RWPE2 (cell line): ENCODE results near the gene SETDB2.

Experiments used
- ATAC-seq: fragments of 200-7000 bp; cut with Tn5 transposase; 3 replicates; pipeline ENCODE4 v1.9.1; 2021; ENCODE audit warnings: low read depth
- DNase-seq: peaks from one replicate; pipeline ENCODE4 v3.0.0-alpha.2; 2020; ENCODE audit warnings: low spot score
- H3K27ac ChIP-seq: fragments of 450-650 bp; 2 replicates; pipeline ENCODE4 v1.5.1; 2017; ENCODE audit warnings: mild to moderate bottlenecking; ENCODE audit not compliant: poor library complexity, severe bottlenecking
- H3K27me3 ChIP-seq: fragments of 250-450 bp; sonication (Bioruptor Pico); 2 replicates; pipeline ENCODE4 v1.5.1; 2021; ENCODE audit warnings: mild to moderate bottlenecking, moderate library complexity; ENCODE audit not compliant: insufficient read depth, poor library complexity, severe bottlenecking
- H3K36me3 ChIP-seq: fragments of 250-450 bp; sonication (Bioruptor Pico); 2 replicates; pipeline ENCODE4 v1.5.1; 2020; ENCODE audit warnings: low read depth, mild to moderate bottlenecking, moderate library complexity
- H3K4me1 ChIP-seq: fragments of 250-450 bp; sonication (Bioruptor Pico); 2 replicates; pipeline ENCODE4 v1.5.1; 2021; ENCODE audit warnings: mild to moderate bottlenecking, moderate library complexity; ENCODE audit not compliant: insufficient read depth, poor library complexity, severe bottlenecking
- H3K4me3 ChIP-seq: fragments of 250-450 bp; sonication (Bioruptor Pico); 2 replicates; pipeline ENCODE4 v1.5.1; 2021; ENCODE audit warnings: mild to moderate bottlenecking, moderate library complexity; ENCODE audit not compliant: severe bottlenecking
- H3K9me3 ChIP-seq: fragments of 250-450 bp; sonication (Bioruptor Pico); 2 replicates; pipeline ENCODE4 v1.5.1; 2021; ENCODE audit warnings: mild to moderate bottlenecking, moderate library complexity; ENCODE audit not compliant: severe bottlenecking
- TF ChIP-seq, protein P1 (sequence below): fragments of 450-650 bp; IDR thresholded peaks from one replicate; pipeline ENCODE4 v1.5.1; 2017; ENCODE audit warnings: mild to moderate bottlenecking, moderate library complexity; ENCODE audit not compliant: poor library complexity, severe bottlenecking

The SETDB2 gene

DNA sequence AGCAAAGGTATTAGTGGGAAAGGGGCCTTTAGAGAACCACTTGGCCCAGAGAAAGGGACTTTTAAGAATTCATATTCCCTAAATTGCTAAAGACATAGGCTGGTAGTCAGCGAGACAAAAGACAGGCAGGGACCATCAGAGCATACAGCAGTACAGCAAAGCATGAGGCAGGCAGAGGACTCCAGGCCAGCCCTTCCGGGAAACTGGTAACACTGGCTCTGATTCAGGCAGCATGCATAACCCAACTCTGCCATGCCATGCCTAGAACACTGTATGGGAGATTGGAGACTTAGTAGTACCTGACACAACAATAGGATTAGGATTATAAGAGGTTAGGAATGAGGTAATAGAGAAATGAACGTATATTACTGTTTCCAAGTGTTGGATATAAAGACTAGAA, 35.1 kb upstream of the SETDB2 start:
- no peak for ATAC-seq
- TF ChIP-seq, protein P1, sequence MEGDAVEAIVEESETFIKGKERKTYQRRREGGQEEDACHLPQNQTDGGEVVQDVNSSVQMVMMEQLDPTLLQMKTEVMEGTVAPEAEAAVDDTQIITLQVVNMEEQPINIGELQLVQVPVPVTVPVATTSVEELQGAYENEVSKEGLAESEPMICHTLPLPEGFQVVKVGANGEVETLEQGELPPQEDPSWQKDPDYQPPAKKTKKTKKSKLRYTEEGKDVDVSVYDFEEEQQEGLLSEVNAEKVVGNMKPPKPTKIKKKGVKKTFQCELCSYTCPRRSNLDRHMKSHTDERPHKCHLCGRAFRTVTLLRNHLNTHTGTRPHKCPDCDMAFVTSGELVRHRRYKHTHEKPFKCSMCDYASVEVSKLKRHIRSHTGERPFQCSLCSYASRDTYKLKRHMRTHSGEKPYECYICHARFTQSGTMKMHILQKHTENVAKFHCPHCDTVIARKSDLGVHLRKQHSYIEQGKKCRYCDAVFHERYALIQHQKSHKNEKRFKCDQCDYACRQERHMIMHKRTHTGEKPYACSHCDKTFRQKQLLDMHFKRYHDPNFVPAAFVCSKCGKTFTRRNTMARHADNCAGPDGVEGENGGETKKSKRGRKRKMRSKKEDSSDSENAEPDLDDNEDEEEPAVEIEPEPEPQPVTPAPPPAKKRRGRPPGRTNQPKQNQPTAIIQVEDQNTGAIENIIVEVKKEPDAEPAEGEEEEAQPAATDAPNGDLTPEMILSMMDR: no peak
- Histone ChIP-seq H3K4me1 (no peaks in the 10 kb centered on the region), H3K27ac (no peak overlapping the region), H3K4me3 (no peak overlapping the region), H3K36me3 (no peaks in the 10 kb centered on the region), H3K27me3 (no peaks in the 10 kb centered on the region), H3K9me3 (no peaks in the 10 kb centered on the region)
- DNase-seq: no peak

DNA sequence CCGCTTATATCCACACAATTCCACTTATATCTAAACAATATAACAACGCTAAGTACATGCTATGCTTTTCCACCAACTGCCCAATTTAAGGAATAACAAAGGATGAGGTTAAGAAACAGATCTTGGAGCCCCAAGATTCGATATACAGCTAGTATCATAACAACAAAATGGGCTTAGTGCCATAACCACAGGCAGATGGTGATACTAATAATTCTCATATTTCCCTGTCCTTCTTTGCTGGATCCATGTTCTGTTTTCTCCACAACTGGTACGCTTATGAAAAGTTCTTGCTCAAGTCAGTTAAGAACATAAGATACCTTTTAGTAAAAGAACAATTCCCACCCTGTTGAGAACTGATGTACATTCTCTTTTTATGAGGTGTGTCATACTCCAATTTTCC, 34.1 kb upstream of the SETDB2 start:
- no peaks in the 10 kb centered on the region for H3K27me3 ChIP-seq
- ATAC-seq (no peak), DNase-seq (no peak)
- no peak overlapping the region for H3K27ac ChIP-seq
- H3K4me3 ChIP-seq: no peak overlapping the region
- no peaks in the 10 kb centered on the region for H3K36me3 ChIP-seq
- H3K9me3 ChIP-seq: no peaks in the 10 kb centered on the region
- TF ChIP-seq, protein P1: no peak
- no peaks in the 10 kb centered on the region for H3K4me1 ChIP-seq

DNA sequence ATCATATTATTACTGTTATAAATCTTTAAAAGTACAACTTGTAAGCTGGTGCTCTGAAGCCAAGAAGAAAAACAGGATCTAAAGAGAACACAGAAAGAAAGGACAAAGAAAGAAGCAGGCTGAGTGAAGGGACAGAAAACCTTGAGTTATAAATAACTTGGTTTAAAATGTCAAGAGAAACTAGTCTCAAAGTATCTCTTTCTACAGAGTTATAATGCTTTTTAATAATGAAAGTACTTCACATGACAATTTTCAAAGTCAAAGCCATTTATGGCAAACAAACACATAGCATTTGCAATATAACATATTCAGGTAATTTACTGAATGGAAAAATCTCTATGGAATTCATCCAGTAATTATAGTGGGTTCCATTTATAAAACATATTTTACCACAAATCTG, 33.6 kb upstream of the SETDB2 start:
- no peak overlapping the region for H3K4me3 ChIP-seq
- no peak overlapping the region for H3K27ac ChIP-seq
- no peak for ATAC-seq
- H3K9me3 ChIP-seq: no peaks in the 10 kb centered on the region
- no peak for DNase-seq
- TF ChIP-seq, protein P1: no peak
- H3K27me3 ChIP-seq: no peaks in the 10 kb centered on the region
- H3K36me3 ChIP-seq: no peaks in the 10 kb centered on the region
- H3K4me1 ChIP-seq: no peaks in the 10 kb centered on the region

DNA sequence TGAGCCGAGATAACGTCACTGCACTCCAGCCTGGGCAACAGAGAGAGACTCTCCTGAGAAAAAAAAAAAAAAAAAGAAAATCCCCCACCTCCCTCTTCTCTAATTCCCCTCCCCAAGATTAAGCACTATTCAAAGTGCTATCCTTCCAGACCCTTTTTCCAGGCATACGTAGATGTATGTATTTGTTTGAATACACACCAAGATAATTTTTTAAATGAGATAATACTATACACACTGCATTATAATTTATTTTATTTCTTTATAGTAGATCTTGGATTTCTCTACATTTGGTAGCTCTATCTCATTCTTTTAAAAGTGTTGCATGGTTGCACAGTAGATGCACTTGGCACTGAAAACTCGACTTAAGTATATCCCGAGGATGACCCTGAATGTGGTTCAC, 32.7 kb upstream of the SETDB2 start:
- DNase-seq (no peak), ATAC-seq (no peak)
- Histone ChIP-seq H3K27ac (no peak overlapping the region), H3K4me1 (no peaks in the 10 kb centered on the region), H3K27me3 (no peaks in the 10 kb centered on the region), H3K4me3 (no peak overlapping the region), H3K9me3 (no peaks in the 10 kb centered on the region), H3K36me3 (no peaks in the 10 kb centered on the region)
- TF ChIP-seq, protein P1: no peak

DNA sequence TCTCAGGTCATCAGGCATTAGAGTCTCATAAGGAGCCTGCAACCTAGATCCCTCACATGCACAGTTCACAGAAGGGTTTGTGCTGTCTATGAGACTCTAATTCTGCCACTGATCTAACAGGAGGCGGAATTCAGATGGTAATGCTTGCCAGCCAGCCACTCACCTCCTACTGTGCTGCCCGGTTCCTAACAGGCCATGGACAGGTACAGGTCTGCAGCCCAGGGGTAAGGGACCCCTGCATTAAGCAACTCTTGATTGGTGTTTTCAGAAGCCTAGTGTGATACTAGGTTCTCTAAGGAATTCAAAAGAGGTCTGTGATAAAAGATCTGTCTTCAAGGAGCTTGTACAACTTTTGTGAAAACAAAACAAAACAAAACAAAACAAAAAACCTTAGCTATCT, 31.3 kb upstream of the SETDB2 start:
- no peaks in the 10 kb centered on the region for H3K27me3 ChIP-seq
- TF ChIP-seq, protein P1: no peak
- DNase-seq (no peak), ATAC-seq (no peak)
- no peaks in the 10 kb centered on the region for H3K9me3 ChIP-seq
- H3K4me1 ChIP-seq: no peaks in the 10 kb centered on the region
- no peak overlapping the region for H3K27ac ChIP-seq
- H3K36me3 ChIP-seq: no peaks in the 10 kb centered on the region
- H3K4me3 ChIP-seq: no peak overlapping the region
